NCI-H748 treated with DMSO at 0.1 percent for 48 hours (cell line): ENCODE results near the gene RDH13.
"Not testable (repeated sequence)": the region's sequence is repeated elsewhere in the genome, so short reads cannot be mapped to it uniquely, and the experiment has no call there.

ENCODE experiments used
- DNase-seq: peaks from one replicate; lab custom pipeline; 2025; lab: John Stamatoyannopoulos, UW

Gene RDH13

DNA sequence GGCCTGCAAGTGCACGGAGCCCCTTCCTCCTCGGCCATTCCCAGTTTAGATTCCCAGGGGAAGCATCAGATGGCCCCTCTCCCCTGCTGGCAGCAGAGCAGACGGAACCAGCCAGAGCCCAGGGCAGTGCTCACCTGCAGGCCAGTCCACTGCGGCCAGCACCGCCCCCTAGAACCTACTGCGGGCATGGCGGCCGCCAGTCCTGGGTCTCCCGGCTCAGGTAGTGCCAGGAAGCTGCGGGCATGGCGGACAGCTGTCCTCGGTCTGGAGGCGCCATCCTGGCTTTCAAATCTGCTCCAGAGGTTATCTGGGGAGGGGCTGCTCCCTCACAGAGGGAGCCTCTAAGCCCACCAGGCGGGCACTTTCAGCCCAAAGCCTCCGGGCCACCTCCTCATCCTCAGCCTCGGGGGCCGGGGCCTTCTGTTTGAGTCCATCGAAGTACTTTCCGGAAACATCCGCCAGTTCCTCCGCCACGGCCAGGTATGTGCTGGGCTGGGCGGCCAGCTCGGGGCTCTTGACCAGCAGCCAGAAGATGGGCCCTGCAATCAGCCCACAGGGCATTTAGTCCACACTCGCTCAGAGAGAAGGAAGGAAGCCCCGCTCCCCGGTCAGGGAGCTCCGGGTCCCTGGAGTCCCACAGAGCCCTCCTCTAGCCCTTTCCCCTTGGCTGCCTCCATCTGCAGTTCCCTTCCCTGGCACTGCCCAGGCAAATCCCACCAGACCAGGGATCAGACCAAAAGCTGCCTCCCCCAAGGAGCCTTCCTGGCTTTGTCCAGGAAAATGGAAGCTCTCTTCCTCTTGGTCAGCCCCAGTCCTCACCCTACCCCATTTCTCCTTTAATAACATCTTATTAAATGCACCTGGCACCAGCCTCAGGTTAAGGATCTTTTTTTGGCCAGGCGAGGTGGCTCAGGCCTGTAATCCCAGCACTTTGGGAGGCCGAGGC lies 17.9 kb downstream of the RDH13 start:
- DNase-seq, result no peak

DNA sequence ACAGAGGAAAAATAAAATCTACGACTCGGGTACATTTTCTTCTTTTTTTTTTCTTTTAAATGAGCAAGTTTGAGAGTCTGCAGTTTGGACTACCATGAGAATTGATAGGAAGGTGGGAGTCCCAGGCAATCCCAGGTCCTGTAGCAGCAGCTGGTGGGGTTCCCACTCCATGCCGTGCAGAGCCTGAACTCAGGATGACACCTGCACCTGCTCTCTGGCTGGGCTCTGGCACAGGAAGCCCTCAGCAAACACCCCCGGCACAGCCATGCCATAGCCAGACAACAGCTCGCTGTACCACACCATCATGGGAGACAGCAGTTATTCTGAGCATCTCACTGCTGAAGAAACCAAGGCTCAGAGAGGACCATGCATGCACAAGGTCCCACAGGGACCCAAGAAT lies 18.7 kb downstream of the RDH13 start:
- DNase-seq, result no peak

DNA sequence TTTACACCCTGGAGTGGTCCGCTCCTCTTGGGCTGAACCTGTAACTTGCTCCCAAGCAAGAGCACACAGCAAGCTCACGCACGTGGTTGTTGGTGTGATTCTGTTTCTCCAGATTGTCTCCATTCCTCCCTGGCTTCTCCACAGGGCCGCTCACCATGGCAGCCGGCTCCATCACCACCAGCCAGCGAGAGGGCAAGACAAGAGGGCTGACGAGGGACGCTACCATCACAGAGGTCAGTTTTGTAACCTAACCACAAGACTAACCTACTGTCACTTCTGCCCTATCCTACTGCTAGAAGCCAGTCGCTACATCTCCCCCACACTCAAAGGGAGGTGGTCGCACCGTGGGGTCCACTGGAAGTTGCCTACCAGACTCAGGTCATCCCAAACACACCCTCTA lies 20.3 kb downstream of the RDH13 start:
- no peak for DNase-seq

DNA sequence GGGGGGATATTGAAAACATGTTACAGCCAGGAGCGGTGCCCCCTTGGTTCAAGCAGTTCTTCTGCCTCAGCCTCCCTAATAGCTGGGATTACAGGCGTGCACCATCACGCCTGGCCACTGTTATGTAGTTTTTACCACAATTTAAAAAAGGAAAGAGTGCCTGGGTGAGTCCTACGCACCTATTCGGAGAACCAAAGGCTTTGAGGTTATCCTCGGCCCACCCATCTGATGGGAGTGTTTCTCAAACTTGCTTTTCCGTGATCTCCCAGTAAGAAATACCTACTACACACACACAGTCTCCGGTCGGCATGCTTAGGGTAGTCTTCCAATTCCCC lies 20.6 kb downstream of the RDH13 start:
- no peak for DNase-seq

DNA sequence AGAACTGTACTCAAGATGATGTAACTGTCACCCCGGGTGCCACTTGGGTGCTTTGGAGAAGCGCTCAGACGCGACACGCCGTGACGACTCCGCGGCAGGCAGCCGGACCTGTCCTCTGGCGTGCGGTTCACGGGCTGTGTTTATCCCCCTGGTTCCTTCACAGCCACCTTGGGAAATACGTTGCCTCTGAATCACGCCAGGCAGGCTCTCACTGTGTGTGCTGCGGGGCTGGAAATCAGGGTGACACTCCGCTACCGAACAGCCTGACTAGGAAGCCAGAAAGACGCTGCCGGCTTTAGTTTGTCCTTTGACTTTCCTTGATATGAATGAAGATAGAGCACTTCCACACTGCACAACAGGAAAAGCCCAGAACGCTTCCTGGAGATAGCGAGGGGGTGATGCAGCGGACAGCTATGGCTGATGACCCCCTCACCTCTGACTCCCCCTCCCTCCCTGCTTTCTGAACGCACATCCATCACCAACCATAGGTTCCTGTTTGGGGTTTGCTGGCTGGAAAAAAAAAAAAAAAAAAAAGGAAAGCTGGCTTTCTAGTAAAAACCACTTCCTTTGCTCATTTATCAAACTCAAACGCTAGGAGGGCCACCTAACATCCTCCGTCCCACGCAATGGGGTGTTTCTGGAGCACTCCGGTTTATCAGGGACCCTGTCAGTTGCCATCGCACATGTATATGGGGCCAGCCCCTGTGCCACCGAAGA lies 21.2 kb downstream of the RDH13 start:
- no peak for DNase-seq

DNA sequence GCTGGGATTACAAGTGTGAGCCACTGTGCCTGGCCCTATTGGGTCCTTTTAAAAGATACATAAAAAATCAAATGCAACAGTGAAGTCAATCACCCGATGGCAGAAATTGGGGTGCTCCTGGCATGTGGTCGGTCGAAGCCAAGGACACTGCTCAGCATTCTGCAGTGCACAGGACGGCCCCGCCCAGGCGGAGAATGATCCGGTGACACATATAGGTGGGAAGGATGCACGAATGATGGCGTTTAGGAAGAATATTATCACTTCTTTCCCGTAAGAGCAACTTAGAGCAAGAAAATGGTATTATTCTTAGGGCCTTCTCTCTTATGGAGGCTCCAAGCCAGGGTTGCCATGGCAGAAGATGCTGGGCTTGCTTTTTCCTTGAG lies 21.7 kb downstream of the RDH13 start:
- DNase-seq, result no peak

DNA sequence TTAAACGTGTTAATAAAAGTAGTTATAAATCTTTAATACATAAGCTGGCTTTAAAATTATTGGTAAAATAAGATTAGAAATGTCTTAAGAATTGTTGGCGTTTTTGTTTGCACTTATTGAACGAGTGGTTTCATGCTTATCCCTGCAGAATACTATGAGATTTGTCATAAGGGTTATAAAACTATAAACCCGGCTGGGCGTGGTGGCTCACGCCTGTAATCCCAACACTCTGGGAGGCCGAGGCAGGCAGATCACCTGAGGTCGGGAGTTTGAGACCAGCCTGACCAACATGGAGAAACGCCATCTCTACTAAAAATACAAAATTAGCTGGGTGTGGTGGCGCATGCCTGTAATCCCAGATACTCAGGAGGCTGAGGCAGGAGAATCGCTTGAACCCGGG lies 22.3 kb downstream of the RDH13 start:
- not testable (repeated sequence) for DNase-seq

DNA sequence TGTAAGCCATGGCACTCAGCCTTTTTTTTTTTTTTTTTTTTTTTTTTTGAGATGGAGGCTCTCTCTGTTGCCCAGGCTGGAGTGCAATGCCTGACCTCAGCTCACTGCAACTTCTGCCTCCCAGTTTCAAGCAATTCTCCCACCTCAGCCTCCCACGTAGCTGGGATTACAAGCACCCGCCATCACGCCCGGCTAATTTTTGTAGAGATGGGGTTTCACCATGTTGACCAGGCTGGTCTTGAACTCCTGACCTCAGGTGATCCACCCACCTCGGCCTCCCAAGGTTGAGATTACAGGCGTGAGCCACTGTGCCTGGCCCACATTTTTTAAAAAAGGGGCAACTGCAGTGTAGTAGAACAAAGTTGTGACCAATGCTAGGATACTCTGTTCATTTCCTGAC lies 25.3 kb downstream of the RDH13 start:
- DNase-seq, result not testable (repeated sequence)

DNA sequence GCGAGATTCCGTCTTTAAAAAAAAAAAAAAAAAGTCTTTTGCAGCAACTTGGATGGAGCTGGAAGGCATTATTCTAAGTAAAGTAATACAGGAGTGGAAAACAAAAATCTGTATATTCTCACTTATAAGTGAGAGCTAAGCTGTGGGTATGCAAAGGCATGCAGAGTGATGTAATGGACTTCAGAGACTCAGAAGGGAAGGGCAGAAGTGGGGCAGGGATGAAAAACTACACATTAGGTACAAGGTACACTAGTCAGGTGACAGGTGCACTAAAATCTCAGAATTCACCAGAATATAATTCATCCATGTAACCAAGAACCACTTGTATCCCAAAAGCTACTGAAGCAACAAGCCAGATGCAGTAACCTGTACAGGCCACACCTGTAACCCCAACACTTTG lies 26.9 kb downstream of the RDH13 start:
- no peak for DNase-seq

DNA sequence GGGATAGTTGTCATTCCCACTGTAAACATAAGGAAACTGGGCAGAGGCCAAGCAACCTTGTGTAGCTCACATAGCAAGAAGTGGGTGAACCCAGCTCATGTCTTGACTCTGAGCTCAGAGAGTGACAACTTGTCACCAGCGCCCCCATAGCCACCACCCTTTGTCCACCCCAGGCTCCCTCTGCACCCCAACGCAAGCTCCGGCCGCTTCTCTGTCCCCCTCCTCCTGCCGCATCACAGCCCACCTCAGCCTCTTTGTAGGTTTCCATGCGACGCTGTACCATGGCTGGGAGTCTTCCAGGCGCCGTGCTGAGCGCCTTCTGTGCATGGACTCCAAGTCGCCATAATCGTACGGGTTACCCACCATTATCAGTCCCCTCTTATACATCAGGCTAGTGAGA lies 28.2 kb downstream of the RDH13 start:
- no peak for DNase-seq

DNA sequence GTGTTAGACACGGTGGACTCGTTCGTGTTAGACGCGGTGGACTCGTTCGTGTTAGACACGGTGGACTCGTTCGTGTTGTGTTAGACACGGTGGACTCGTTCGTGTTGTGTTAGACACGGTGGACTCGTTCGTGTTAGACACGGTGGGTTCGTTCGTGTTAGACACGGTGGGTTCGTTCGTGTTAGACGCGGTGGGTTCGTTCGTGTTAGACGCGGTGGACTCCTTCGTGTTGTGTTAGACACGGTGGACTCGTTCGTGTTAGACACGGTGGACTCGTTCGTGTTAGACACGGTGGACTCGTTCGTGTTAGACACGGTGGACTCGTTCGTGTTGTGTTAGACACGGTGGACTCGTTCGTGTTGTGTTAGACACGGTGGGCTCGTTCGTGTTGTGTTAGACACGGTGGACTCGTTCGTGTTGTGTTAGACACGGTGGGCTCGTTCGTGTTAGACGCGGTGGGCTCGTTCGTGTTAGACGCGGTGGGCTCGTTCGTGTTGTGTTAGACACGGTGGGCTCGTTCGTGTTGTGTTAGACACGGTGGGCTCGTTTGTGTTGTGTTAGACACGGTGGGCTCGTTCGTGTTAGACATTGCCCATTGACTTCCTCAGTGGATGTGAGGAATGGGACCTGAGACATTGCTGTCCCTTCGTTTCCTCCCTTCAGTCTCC lies 29.8 kb downstream of the RDH13 start:
- not testable (repeated sequence) for DNase-seq

DNA sequence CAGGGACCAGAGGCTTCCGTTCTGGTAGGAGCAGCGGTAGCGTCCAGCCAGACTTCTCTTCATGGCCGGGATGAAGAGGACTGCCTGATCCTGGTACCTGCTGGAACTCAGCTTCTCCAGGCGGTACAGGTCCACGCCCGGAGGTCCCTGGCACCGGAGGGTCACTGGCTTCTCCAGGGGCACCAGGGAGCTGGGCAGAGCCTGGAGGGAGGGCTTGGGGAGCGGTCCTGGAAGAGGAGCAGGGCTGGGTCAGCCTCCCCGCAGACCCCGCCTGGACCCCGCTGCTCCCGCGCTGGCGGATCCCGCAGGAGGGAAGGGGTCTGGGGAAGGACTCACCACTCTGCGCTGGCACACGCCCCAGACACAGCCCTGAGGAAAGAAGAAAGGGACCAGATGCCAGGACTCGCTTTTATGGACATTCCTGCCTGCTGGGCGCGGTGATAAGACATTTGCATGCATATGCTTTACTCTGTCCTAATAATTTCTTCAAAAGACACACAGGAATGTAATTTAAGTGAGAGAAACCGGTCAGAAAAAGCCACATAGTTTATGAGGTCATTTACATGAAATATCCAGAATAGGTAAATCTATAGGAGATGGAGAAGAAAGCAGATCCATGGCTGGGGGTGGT lies 30.7 kb downstream of the RDH13 start:
- DNase-seq, result no peak

DNA sequence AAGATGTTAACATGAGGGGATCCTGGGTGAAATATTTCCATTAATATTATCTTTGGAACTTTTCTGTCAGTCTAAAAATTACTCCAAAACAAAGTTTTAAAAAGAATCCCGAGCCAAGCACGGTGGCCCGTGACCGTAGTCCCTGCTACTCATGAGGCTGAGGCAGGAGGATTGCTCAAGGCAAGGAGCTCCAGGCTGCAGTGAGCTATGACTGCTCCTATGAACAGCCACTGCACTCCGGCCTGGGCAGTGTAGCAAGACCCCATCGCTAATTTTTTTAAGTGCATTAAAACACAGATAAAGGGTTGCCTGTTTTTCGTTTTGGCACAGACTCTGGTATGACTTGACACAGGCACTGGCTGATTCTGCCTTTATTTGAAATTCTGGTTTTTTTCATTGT lies 31.8 kb downstream of the RDH13 start:
- DNase-seq, result no peak

DNA sequence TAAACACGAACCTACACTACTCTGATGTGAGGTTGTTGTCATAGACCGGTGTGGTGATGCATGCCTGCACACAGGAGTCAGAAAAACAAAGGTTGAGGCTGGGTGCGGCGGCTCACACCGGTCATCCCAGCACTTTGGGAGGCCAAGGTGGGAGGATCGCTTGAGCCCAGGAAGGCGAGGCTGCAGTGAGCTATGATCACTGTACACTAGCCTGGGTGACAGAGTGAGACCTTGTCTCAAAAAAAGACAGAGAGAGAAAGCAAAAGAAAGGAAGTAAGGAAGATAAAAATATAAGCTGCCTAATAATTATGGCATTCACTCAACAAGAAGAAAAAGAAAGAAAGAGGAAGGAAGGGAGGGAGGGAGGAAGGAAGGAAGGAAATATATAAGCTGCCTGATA lies 34.2 kb downstream of the RDH13 start:
- no peak for DNase-seq

DNA sequence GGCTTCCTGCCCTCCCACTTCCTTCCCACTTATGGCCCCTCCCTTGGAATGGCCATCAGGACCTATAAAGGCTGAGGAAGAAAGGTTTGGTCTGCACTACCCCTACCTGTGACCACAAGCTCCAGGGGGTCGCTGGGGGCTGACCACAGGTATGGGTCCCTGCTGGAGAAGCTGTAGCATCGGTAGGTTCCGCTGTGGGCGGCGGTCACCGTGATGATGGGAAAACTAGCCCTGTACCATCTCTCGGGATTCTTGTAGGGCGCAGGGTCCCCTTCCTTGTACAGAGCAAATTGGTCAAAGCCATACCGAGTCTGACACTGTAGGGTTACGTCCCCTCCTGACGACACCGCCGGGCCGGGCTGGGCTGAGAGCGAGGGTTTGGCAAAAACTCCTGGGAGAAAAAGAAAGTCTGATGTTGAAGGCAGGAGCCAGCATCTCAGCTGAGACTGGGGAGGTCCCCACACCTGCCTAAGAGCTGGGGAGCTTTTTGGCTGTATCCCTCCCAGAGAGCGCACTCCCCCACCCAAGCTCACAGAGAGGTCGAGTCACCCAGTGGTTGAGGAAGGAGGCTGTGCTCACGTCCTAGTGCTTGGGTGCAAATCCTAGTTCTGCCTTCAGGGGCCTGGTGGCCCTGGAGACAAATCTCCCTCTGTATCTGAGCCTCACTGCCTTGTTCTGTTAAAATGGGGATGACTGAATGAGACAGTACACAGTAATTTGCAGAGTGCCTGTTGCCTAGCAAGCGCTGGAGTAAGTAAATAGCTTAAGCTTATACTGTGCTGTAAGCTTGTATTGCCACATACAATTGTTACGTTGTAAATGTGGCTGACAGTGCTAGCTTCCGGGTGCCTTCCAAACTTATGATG lies 35.2 kb downstream of the RDH13 start:
- no peak for DNase-seq

DNA sequence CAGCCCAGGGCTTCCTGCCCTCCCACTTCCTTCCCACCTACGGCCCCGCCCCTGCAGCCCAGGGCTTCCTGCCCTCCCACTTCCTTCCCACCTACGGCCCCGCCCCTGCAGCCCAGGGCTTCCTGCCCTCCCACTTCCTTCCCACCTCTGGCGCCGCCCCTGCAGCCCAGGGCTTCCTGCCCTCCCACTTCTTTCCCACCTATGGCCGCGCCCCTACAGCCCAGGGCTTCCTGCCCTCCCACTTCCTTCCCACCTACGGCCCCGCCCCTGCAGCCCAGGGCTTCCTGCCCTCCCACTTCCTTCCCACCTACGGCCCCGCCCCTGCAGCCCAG lies 35.8 kb downstream of the RDH13 start:
- DNase-seq, result not testable (repeated sequence)

DNA sequence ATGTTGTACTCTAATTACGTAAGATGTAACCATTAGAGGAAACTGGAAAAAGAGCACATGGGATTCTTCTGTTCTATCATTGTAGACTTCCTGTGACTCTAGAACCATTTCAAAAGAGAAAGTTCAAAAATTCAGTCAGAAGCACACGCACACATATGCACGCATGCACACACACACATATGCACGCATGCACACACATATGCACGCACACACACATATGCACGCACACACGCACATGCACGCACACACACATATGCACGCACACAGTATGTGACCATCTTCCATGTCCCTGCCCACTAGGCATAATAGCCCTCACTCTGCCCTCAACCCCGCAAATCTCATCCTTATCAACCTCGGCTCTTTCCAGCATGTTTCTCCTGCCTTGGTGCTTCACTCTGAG lies 38.8 kb downstream of the RDH13 start:
- DNase-seq, result no peak

DNA sequence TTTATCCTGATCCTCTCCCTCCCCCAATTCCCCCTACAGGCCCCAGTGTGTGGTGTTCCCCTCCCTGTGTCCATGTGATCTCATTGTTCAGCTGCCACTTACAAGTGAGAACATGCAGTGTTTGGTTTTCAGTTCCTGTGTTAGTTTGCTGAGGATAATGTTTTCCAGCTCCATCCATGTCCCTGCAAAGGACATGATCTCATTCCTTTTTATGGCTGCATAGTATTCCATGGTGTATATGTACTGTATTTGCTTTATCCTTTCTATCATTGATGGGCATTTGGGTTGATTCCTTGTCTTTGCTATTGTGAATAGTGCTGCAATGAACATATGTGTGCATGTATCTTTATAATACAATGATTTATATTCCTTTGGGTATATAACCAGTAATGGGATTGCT lies 42.6 kb downstream of the RDH13 start:
- DNase-seq, result not testable (repeated sequence)

DNA sequence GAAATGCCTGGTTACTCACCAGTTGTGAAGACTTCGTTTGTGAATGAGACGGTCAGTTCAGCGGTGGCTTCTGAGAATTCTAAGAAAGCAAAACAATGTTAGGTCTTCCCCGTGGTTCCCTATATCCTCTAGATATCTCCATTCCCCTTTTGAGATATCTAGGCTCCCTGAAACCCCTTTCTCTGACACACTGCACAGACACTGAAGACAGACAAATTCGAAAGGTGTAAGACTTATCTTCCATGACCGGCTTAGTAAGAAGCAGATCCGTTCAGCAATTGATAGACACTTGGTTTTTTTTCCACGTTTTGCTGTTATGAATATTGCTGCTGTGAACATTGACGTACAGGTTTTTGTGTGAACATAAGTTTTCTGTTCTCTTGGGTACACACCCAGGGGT lies 44.3 kb downstream of the RDH13 start:
- no peak for DNase-seq

DNA sequence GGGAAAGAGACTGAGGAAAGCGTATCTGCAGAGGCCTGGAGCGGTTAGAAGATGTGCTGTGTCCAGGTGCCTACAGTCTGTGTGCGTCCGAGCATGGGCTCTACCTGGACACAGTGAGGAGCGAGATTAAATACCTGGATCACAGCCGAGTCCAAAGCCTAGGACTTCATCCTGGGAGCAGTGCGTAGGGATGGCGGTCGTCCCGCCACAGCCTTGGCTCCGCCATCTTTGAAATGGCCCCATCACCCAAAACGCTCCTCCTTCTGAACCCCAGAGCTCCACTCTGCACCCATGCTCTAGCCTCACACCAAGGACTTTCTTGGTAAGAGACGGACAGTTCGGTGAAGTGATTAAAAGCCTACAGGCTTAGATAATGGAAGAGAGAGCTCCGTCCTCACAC lies 44.7 kb downstream of the RDH13 start:
- DNase-seq, result no peak

DNA sequence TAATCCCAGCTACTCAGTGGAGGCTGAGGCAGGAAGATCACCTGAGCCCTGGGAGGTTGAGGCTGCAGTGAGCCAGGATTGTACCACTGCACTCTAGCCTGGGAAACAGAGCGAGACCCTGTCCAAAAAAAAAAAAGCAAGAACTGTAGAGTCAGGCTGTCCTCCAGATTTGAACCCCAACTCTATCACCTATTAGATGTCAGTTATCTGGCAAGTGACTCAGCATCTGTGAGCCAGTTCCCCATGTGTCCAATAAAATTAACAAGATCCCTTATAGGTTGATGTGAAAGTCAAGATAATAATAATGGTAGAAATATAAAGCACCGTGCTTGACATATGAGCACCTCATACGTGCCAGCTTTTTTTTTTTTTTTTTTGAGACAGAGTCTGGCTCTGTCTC lies 46.9 kb downstream of the RDH13 start:
- DNase-seq, result no peak

DNA sequence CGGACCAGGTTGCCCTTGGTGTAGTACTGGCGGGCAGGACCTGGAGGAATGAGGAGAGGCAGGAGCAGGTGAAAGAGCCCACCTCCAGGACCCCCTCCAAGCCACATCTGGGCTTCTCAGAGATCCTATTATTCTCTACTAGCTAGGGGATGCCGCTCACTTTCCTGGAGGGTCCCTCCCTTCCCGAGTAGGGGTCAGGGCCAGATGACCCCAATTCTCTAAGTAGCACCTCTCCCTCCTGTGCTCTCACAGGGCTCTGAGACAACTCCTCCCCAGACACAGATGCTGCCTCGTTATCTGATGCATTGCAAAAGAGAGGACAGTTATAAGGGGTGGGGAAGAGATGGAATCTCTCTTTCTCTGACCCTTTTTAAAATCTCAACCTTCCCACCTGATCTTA lies 47.8 kb downstream of the RDH13 start:
- no peak for DNase-seq
